A549 (cell line): Measurements from ENCODE around the gene EFCAB8. TPM values are rescaled to one million over a fixed set of nuclear protein-coding genes. Genes with fewer than 3 reads are reported as not detected.
A peak's percentile ranks its signal among the peaks of the same experiment; 100 is the strongest.

Experiments
- ATAC-seq, 2 experiments: fragments of 200-7000 bp in 1 of 2; fragments of >200 bp in 1 of 2; cut with Nextera tagmentation in 1 of 2; cut with Tn5 transposase in 1 of 2; 3 replicates each; pipeline versions ENCODE4 v1.8.0 to v1.9.1; 2018 to 2020; ENCODE audit warnings: mild to moderate bottlenecking in 1 of 2, moderate library complexity in 1 of 2
- CTCF ChIA-PET: fragments of 300-600 bp; sonication (Branson Sonifier 250); formaldehyde crosslinking; extraction: SDS; loops from one replicate; lab custom pipeline; 2021; ENCODE audit warnings: antibody characterized with exemption, inconsistent platforms; lab: Yijun Ruan, JAX
- POLR2A ChIA-PET: fragments of 350-600 bp; formaldehyde crosslinking; extraction: SDS; loops from one replicate; lab custom pipeline; 2021; ENCODE audit warnings: antibody characterized with exemption, inconsistent platforms; lab: Yijun Ruan, JAX
- DNase-seq, 2 experiments: peaks; one replicate each; pipeline versions ENCODE4 v3.0.0 to v3.0.0-alpha.2; 2011 to 2016; ENCODE audit warnings: low read depth in 1 of 2, low spot score in 1 of 2
- FAIRE-seq: peaks from 2 replicates; lab custom pipeline; 2011; peaks lifted over from hg19 to GRCh38; lab: Jason Lieb, UNC
- H3K27ac ChIP-seq, 2 experiments: fragments of >200 bp; sonication (Bioruptor Twin); formaldehyde crosslinking; 3 replicates each; pipeline ENCODE4 v1.5.1; 2016 to 2017
- H3K4me1 ChIP-seq: fragments of >200 bp; sonication (Bioruptor Twin); formaldehyde crosslinking; 3 replicates; pipeline ENCODE4 v1.6.1; 2016
- H3K4me2 ChIP-seq: fragments of >200 bp; sonication (Bioruptor Twin); formaldehyde crosslinking; 3 replicates; pipeline ENCODE4 v1.6.1; 2016
- H3K4me3 ChIP-seq: fragments of >200 bp; sonication (Bioruptor Twin); formaldehyde crosslinking; 3 replicates; pipeline ENCODE4 v1.5.1; 2016
- H3K9me3 ChIP-seq: fragments of >200 bp; sonication (Bioruptor Twin); formaldehyde crosslinking; 3 replicates; pipeline ENCODE4 v1.6.1; 2016
- CBX2 ChIP-seq: fragments of 200-600 bp; sonication (generic); IDR thresholded peaks from 2 replicates; pipeline ENCODE4 v1.6.1; 2016; ENCODE audit warnings: low read depth, mild to moderate bottlenecking, borderline replicate concordance
- CEBPB ChIP-seq, 2 experiments: fragments of >200 bp in 1 of 2; sonication (Bioruptor Twin) in 1 of 2; formaldehyde crosslinking in 1 of 2; IDR thresholded peaks; 2 replicates each; pipeline ENCODE4 v1.6.1; 2012 to 2016
- CHD4 ChIP-seq: fragments of 200-600 bp; sonication (generic); IDR thresholded peaks from 2 replicates; pipeline ENCODE4 v1.6.1; 2016; ENCODE audit warnings: antibody characterized with exemption, mild to moderate bottlenecking, borderline replicate concordance
- EHMT2 ChIP-seq: fragments of 200-600 bp; sonication (generic); IDR thresholded peaks from 2 replicates; pipeline ENCODE4 v1.6.1; 2016; ENCODE audit warnings: antibody characterized with exemption, low read depth, mild to moderate bottlenecking, moderate library complexity
- EP300 ChIP-seq, 2 experiments: fragments of >200 bp; sonication (Bioruptor Twin); formaldehyde crosslinking; IDR thresholded peaks; 2 replicates in 1 of 2; 3 replicates in 1 of 2; pipeline ENCODE4 v1.6.1; 2016 to 2017
- ESRRA ChIP-seq: fragments of 150-350 bp; IDR thresholded peaks from 2 replicates; pipeline ENCODE4 v1.6.1; 2014; ENCODE audit warnings: mild to moderate bottlenecking, low read length, borderline replicate concordance
- GATA3 ChIP-seq: IDR thresholded peaks from 2 replicates; pipeline ENCODE4 v1.6.1; 2012; ENCODE audit warnings: borderline replicate concordance
- HDAC2 ChIP-seq: fragments of 200-600 bp; sonication (generic); IDR thresholded peaks from 2 replicates; pipeline ENCODE4 v1.6.1; 2016
- HOXB13 ChIP-seq: fragments of 250-450 bp; sonication (Bioruptor Pico); IDR thresholded peaks from 2 replicates; pipeline ENCODE4 v1.5.0; 2020; ENCODE audit warnings: low read depth, mild to moderate bottlenecking, moderate library complexity
- HOXB5 ChIP-seq: fragments of 250-450 bp; sonication (Bioruptor Pico); IDR thresholded peaks from 2 replicates; pipeline ENCODE4 v1.5.0; 2020; ENCODE audit warnings: mild to moderate bottlenecking, moderate library complexity
- JUN ChIP-seq, 2 experiments: fragments of >200 bp; sonication (Bioruptor Twin); formaldehyde crosslinking; IDR thresholded peaks; 2 replicates in 1 of 2; 3 replicates in 1 of 2; pipeline ENCODE4 v1.6.1; 2016 to 2017
- MAFK ChIP-seq: fragments of 450-650 bp; IDR thresholded peaks from 2 replicates; pipeline ENCODE4 v1.6.1; 2014; ENCODE audit not compliant: partially characterized antibody
- POLR2A ChIP-seq: IDR thresholded peaks from 2 replicates; pipeline ENCODE4 v1.6.1; 2012; ENCODE audit warnings: mild to moderate bottlenecking, low read length
- POLR2AphosphoS2 ChIP-seq: conservative IDR thresholded peaks from 2 replicates; pipeline ENCODE4 v1.6.1; 2012; ENCODE audit warnings: low read length, improper control_type of control experiment, inconsistent platforms
- RFX5 ChIP-seq: fragments of 450-650 bp; IDR thresholded peaks from 2 replicates; pipeline ENCODE4 v1.7.1; 2014; ENCODE audit warnings: antibody characterized with exemption, mild to moderate bottlenecking, moderate library complexity
- SREBF2 ChIP-seq: fragments of 450-650 bp; IDR thresholded peaks from 2 replicates; pipeline ENCODE4 v1.6.1; 2014; ENCODE audit warnings: mild to moderate bottlenecking, moderate library complexity
- TFCP2L1 ChIP-seq: fragments of 250-450 bp; sonication (Bioruptor Pico); IDR thresholded peaks from 2 replicates; pipeline ENCODE4 v1.5.0; 2021; ENCODE audit warnings: mild to moderate bottlenecking
- ZFP36 ChIP-seq: fragments of 450-650 bp; IDR thresholded peaks from 2 replicates; pipeline ENCODE4 v1.6.1; 2014; ENCODE audit warnings: borderline replicate concordance; ENCODE audit not compliant: partially characterized antibody
- ZNF302 ChIP-seq: fragments of 250-450 bp; sonication (Bioruptor Pico); IDR thresholded peaks from 2 replicates; pipeline ENCODE4 v1.9.0; 2021; ENCODE audit warnings: inconsistent platforms, mild to moderate bottlenecking, moderate library complexity
- WGBS: methylation state at CpG from one replicate; pipeline ENCODE4 v1.1.6; 2017; ENCODE audit errors: missing lambda C conversion rate; 5-methylcytosine and 5-hydroxymethylcytosine counted together
- polyA plus RNA-seq, 4 experiments: library from polyadenylated mRNA; depleted of rRNA in 3 of 4; stranded (reverse); fragments of >200 nt; fragmentation: RNase III in 1 of 4; extraction: RNeasy Plus Mini Kit Qiagen cat#74134 plus additional on column Dnase treatment in 1 of 4; gene quantifications; 2 replicates in 3 of 4; 3 replicates in 1 of 4; pipeline ENCODE4 v1.2.3, GENCODE V29; 2011 to 2017
- TF ChIP-seq, protein P1 (sequence below): fragments of 450-650 bp; IDR thresholded peaks from 2 replicates; pipeline ENCODE4 v1.6.1; 2014; ENCODE audit warnings: antibody characterized with exemption
- TF ChIP-seq, protein P2 (sequence below): fragments of 150-350 bp; IDR thresholded peaks from 2 replicates; pipeline ENCODE4 v1.6.1; 2014; ENCODE audit warnings: low read depth, mild to moderate bottlenecking, low read length

The EFCAB8 gene
- polyA plus RNA-seq, 2 of the 4 experiments (the other 2 are of a cell fraction): not detected

DNA sequence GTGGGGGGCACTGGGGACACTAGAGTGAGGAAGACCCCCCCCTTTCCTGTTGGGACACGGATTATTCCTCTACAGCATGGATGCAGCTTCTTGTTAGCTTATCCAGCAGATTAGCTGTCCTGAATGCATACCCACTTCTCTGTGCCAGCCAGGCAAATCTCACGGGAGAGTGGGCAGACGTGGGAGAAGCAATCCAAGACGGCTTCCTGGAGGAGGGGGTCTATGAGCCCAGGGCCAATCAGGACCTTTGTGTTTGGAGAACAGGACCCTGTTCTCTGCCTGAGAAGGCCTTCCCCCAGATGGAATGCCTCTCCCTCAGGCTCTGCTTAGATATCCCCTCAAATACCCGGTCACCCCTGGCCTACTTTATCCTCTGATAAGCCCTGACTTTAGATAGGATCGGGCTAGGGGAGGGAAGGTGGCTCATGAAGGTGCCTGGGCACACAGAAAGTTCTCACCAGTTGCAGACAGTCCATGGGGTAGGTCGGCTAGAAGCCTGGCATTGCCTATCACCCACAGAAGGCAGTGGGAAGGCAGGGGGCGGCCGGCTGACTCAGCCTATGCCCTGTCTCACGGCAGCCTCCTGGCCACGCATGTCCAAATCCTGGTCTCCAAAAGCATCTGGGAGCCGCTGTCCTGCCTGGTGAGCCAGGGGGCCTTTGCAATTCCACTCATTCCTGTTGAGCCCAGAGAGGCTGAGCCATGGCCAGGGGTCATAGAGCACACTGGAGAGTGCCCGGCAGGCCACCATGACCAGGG, 110.8 kb downstream of the EFCAB8 start:
- ChIA-PET CTCF (no interaction called here), POLR2A (no interaction called here)
- Histone ChIP-seq H3K4me1 (0 out of 3 replicates have a peak, but pooled peaks cover 4% of the 10 kb centered on the region), H3K4me2 (no peak overlapping the region), H3K9me3 (no peaks in the 10 kb centered on the region), H3K4me3 (no peak overlapping the region), H3K27ac (no peak overlapping the region)
- ATAC-seq (no peak), DNase-seq (no peak), FAIRE-seq (no peak)
- 72% methylated on average over 13 of the region's 13 CpGs for WGBS
- peak; percentile 51 for TF ChIP-seq ZFP36
- TF ChIP-seq SREBF2: no peak
- TF ChIP-seq, protein P1, sequence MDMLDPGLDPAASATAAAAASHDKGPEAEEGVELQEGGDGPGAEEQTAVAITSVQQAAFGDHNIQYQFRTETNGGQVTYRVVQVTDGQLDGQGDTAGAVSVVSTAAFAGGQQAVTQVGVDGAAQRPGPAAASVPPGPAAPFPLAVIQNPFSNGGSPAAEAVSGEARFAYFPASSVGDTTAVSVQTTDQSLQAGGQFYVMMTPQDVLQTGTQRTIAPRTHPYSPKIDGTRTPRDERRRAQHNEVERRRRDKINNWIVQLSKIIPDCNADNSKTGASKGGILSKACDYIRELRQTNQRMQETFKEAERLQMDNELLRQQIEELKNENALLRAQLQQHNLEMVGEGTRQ: no peak
- no peak for TF ChIP-seq JUN (IDR thresholded peaks at IDR 0.05)
- no peak for TF ChIP-seq RFX5

DNA sequence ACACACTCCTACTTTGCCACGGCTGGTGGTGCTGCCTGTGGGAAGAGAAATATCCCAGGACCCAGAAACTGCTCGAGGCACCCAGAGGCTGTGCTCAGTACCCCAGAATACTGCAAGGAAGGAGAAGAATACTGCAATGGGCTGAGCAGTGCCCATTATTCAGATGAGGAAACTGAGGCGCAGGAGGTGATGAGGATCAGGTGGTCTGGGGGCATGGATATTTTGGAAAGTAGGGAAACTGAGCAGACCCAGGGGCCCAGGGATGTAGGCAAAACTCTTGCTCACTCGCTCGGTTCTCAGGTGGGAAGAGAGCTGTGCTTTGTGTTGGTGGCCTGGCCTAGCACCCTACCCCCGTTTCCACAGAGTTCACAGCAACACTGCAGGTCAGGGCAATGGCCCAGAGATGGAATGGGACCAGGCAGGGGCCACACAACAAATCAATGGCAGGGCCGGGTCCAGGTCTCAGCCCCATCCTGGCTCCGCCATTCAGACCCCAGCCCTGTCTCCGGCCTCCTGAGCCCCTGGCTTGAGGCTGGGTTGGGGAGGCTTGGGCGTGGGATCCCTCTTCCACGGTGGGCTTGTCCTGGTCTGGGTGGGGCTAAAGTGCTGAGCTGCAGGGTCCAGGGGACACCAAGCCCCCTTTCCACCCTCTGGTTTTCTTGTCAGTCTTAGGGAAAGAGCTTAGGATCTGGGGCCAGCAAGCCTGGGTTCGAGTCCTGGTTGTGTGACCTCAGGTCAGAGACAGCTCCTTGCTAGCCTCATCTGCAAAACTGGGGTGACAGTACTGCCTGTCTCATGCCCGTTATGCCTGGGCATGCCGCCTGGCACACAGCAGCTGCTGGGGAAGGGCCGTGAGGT, 111.6 kb downstream of the EFCAB8 start:
- WGBS: 64% methylated on average over 10 of the region's 15 CpGs
- CTCF ChIA-PET: interaction anchor here (0.9 kb wide), 1 partner anchor 10 kb away, joined by 3 read pairs; no protein-coding TSS in a partner anchor
- TF ChIP-seq POLR2A (no peak), TFCP2L1 (no peak), JUN (IDR thresholded peaks at IDR 0.05) (no peak), GATA3 (no peak), EP300 (IDR thresholded peaks at IDR 0.05) (no peak), ESRRA (no peak), EHMT2 (no peak), MAFK (no peak), CBX2 (no peak), CEBPB (IDR thresholded peaks at IDR 0.05) (no peak), RFX5 (no peak), HOXB5 (CRISPR knock-in tag) (no peak), CHD4 (no peak)
- TF ChIP-seq, protein P1: no peak
- DNase-seq (no peak), FAIRE-seq (no peak), ATAC-seq (no peak)
- H3K9me3 ChIP-seq: no peaks in the 10 kb centered on the region
- H3K27ac ChIP-seq: no peak overlapping the region
- POLR2A ChIA-PET: no interaction called here
- 0 out of 3 replicates have a peak, but pooled peaks cover 4% of the 10 kb centered on the region for H3K4me1 ChIP-seq
- no peak overlapping the region for H3K4me3 ChIP-seq
- H3K4me2 ChIP-seq: no peak overlapping the region

DNA sequence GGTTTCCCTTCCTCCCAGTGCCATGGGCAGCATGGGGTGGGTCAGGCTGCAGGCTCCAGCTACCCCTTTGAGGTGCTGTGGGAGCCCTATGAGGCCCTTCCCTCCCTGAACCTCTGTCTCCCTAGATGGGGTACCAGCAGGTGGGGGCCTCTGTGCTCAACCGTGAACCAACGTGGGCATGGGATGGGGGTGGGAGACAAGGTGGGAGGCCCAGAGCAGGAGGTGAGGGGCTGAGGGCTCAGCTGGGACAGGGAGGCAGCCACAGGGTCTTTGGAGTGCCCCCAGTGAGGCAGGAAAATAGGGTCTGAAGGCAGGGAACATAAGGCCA, 112.2 kb downstream of the EFCAB8 start:
- no peak overlapping the region for H3K4me2 ChIP-seq
- no peak overlapping the region for H3K27ac ChIP-seq
- H3K4me3 ChIP-seq: no peak overlapping the region
- ATAC-seq (no peak), FAIRE-seq (no peak), DNase-seq (no peak)
- no peak for TF ChIP-seq HDAC2
- no peak for TF ChIP-seq POLR2AphosphoS2
- no peak for TF ChIP-seq POLR2A
- TF ChIP-seq CHD4: no peak
- no peak for TF ChIP-seq HOXB13 (CRISPR knock-in tag)
- TF ChIP-seq, protein P2, sequence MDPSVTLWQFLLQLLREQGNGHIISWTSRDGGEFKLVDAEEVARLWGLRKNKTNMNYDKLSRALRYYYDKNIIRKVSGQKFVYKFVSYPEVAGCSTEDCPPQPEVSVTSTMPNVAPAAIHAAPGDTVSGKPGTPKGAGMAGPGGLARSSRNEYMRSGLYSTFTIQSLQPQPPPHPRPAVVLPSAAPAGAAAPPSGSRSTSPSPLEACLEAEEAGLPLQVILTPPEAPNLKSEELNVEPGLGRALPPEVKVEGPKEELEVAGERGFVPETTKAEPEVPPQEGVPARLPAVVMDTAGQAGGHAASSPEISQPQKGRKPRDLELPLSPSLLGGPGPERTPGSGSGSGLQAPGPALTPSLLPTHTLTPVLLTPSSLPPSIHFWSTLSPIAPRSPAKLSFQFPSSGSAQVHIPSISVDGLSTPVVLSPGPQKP: no peak
- TF ChIP-seq ZNF302 (CRISPR knock-in tag): no peak
- H3K9me3 ChIP-seq: no peaks in the 10 kb centered on the region
- POLR2A ChIA-PET: no interaction called here
- WGBS: no CpG with 5 or more reads among the region's 2 CpGs
- H3K4me1 ChIP-seq: 0 out of 3 replicates have a peak, but pooled peaks cover 4% of the 10 kb centered on the region
- CTCF ChIA-PET: interaction anchor here (0.9 kb wide), 1 partner anchor 10 kb away, joined by 3 read pairs; no protein-coding TSS in a partner anchor
